NCI-H446 treated with DMSO at 0.1 percent for 48 hours (cell line): ENCODE results near the gene MCOLN3.
"Not testable (repeated sequence)": the region's sequence is repeated elsewhere in the genome, so short reads cannot be mapped to it uniquely, and the experiment has no call there.

Experiments
- DNase-seq: peaks from one replicate; lab custom pipeline; 2025; lab: John Stamatoyannopoulos, UW

MCOLN3 gene

GRCh38 chr1:85047472-85048295 is 616 bp downstream of the MCOLN3 start:
- DNase-seq: no peak

GRCh38 chr1:85047144-85047471 is 1.2 kb downstream of the MCOLN3 start:
- DNase-seq: no peak

GRCh38 chr1:85042413-85042812 is 5.9 kb downstream of the MCOLN3 start:
- DNase-seq: no peak

- DNase-seq: no peak
Observed at GRCh38 chr1:85041793-85042192, 6.5 kb downstream of the MCOLN3 start.

- no peak for DNase-seq
Observed at GRCh38 chr1:85033221-85033620, 15.1 kb downstream of the MCOLN3 start.

GRCh38 chr1:85030536-85030935 is 17.8 kb downstream of the MCOLN3 start:
- DNase-seq: no peak

GRCh38 chr1:85028151-85028550 is 20.1 kb downstream of the MCOLN3 start:
- no peak for DNase-seq

- DNase-seq: no peak
Observed at GRCh38 chr1:85027242-85027983, 20.9 kb downstream of the MCOLN3 start.

GRCh38 chr1:85025940-85026339 is 22.4 kb downstream of the MCOLN3 start:
- DNase-seq: no peak

GRCh38 chr1:85024736-85025135 is 23.6 kb downstream of the MCOLN3 start:
- DNase-seq: no peak

GRCh38 chr1:85022700-85023099 is 25.6 kb downstream of the MCOLN3 start:
- no peak for DNase-seq

GRCh38 chr1:85019994-85020393 is 28.3 kb downstream of the MCOLN3 start:
- no peak for DNase-seq

GRCh38 chr1:85015826-85016225 is 32.5 kb downstream of the MCOLN3 start:
- DNase-seq: no peak

- DNase-seq: not testable (repeated sequence)
Observed at GRCh38 chr1:85005641-85006040, 42.7 kb downstream of the MCOLN3 start.

GRCh38 chr1:85001742-85002141 is 46.6 kb downstream of the MCOLN3 start:
- no peak for DNase-seq

GRCh38 chr1:84998642-84999280 is 49.5 kb downstream of the MCOLN3 start:
- DNase-seq: no peak

- DNase-seq: no peak
Observed at GRCh38 chr1:84997667-84998600, 50.4 kb downstream of the MCOLN3 start.

GRCh38 chr1:84996846-84997666 is 51.2 kb downstream of the MCOLN3 start, which contains the start of gene MCOLN2:
Gene MCOLN2, minus strand, starts transcription at chr1:84997113. Its CDS starts 241 bp downstream, at chr1:84996872.
- DNase-seq: peak; percentile 35

- no peak for DNase-seq
Observed at GRCh38 chr1:84995484-84996334, 52.6 kb downstream of the MCOLN3 start.
